ENCODE results near the gene PTPRG. TPM values are rescaled to one million over a fixed set of nuclear protein-coding genes. Genes with fewer than 3 reads are reported as not detected.

The PTPRG gene
- total and polyA plus RNA-seq, 2 of the 13 experiments (the other 11 are each of a cell fraction or from before 2014, with no cell fraction given), result 8.0 to 25.3 TPM

- intact Hi-C loops (cut with micrococcal nuclease; ENCODE audit: unreplicated experiment), result no loop called here
Measured at GRCh38 chr3:61869371-61869770, 308.0 kb downstream of the PTPRG start.

More at GRCh38 chr3:61869371-61869770, 308.0 kb downstream of the PTPRG start:
- no peak overlapping the region for H2AFZ ChIP-seq (ENCODE audit: low read length)
- no peaks in the 10 kb centered on the region for H4K20me1 ChIP-seq (ENCODE audit: insufficient read depth, low read length)
- no TSS peak for BruUV-seq (replicated peaks)
- no peak for DNase-seq (ENCODE audit: low spot score)
- no peak for ATAC-seq
- whole genome bisulfite sequencing (ENCODE audit: low lambda C conversion rate), result 82% methylated on average over 6 of the region's 6 CpGs
- H3K79me2 ChIP-seq (ENCODE audit: insufficient read depth, low read length), result no peaks in the 10 kb centered on the region
- no peaks in the 10 kb centered on the region for H3K4me1 ChIP-seq (ENCODE audit: insufficient read depth, low read length)
- TF ChIP-seq PTBP1 (IDR thresholded peaks at IDR 0.05; ENCODE audit: low read depth, low read length, poor library complexity, severe bottlenecking) (no peak), ZNF839 (CRISPR knock-in tag; IDR thresholded peaks at IDR 0.05; ENCODE audit: borderline replicate concordance) (no peak), ZUFSP (CRISPR knock-in tag; IDR thresholded peaks at IDR 0.05; ENCODE audit: borderline replicate concordance) (no peak), ZNF800 (CRISPR knock-in tag; IDR thresholded peaks at IDR 0.05) (no peak), FOXA3 (CRISPR knock-in tag; IDR thresholded peaks at IDR 0.05) (no peak), ZFX (CRISPR knock-in tag; IDR thresholded peaks at IDR 0.05; ENCODE audit: low read depth) (no peak), ZBTB3 (CRISPR knock-in tag; IDR thresholded peaks at IDR 0.05; ENCODE audit: borderline replicate concordance, low read depth) (no peak), TFE3 (CRISPR knock-in tag; IDR thresholded peaks at IDR 0.05) (no peak), HNRNPUL1 (IDR thresholded peaks at IDR 0.05; ENCODE audit: low read depth, low read length) (no peak), ZNF597 (CRISPR knock-in tag; IDR thresholded peaks at IDR 0.05) (no peak)
- no peak overlapping the region for H3K4me3 ChIP-seq (replicated peaks in 1 of 3; ENCODE audit: insufficient read depth in 1 of 3, low read depth in 2 of 3, low read length in 3 of 3)
- in situ Hi-C loops (cut with HindIII; ENCODE audit: extremely low pct_ligation_motif_present, low pct_unique_long_range_greater_than_20kb), result loop anchor here (25.0 kb wide), 1 partner anchor 318 kb away; no protein-coding TSS in a partner anchor
- no peak overlapping the region for H3K4me2 ChIP-seq (ENCODE audit: low read depth, low read length)
- H3K27me3 ChIP-seq (ENCODE audit: control insufficient read depth in 1 of 2, insufficient read depth in 2 of 2, low read length in 2 of 2), result no peaks in the 10 kb centered on the region
- H3K9ac ChIP-seq (ENCODE audit: insufficient read depth, low read depth, low read length), result no peak overlapping the region
- CTCF ChIA-PET (ENCODE audit: low intra/inter-chr PET ratio, low total read pairs), result no interaction called here
- no peaks in the 10 kb centered on the region for H3K9me3 ChIP-seq (ENCODE audit: low read length)
- no peaks in the 10 kb centered on the region; a peak in 1 of 5 replicates for H3K36me3 ChIP-seq (replicated peaks in 1 of 2; ENCODE audit: control insufficient read depth in 1 of 2, insufficient read depth in 2 of 2, low read length in 2 of 2)
- H3K27ac ChIP-seq (ENCODE audit: extremely low read length, insufficient read depth, low read length), result no peak overlapping the region
- POLR2A ChIA-PET, result no interaction called here
- FAIRE-seq, result no peak

All from HepG2 (cell line).